ENCODE results near the gene WWP2. TPM values are rescaled to one million over a fixed set of nuclear protein-coding genes. Genes with fewer than 3 reads are reported as not detected.

WWP2 gene
- total RNA-seq, 6 donors from 2014 or later: 59.5 to 125 (median 82.3) TPM

- peaks cover 1 to 64% (median 42%) of the 10 kb centered on the region in 4 donors for H3K36me3 ChIP-seq
- ATAC-seq (ENCODE audit: low FRiP score in 2 of 2) (peak; percentile 30 to 82), DNase-seq (peak in 1 of 2 donors; percentile 65)
- WGBS, 2 donors: 68 to 77% methylated on average over 10 to 17 of the region's 17 CpGs
- peak overlapping the region in 1 of 4 donors; percentile 7 for H3K4me3 ChIP-seq
- H3K4me1 ChIP-seq: no peaks in the 10 kb centered on the region
- H3K27me3 ChIP-seq: no peaks in the 10 kb centered on the region
- H3K27ac ChIP-seq: peak overlapping the region in 2 of 4 donors; percentile 42 to 55
- no peaks in the 10 kb centered on the region for H3K9me3 ChIP-seq
- TF ChIP-seq CTCF (IDR thresholded peaks at IDR 0.05): no peak
- no peak for TF ChIP-seq POLR2A (IDR thresholded peaks at IDR 0.05)
- TF ChIP-seq POLR2AphosphoS5 (IDR thresholded peaks at IDR 0.05): no peak
- TF ChIP-seq EP300 (IDR thresholded peaks at IDR 0.05): no peak
These were observed 165.1 kb downstream of the WWP2 start for GRCh38 chr16:69927056-69927757.

- no peaks in the 10 kb centered on the region for H3K9me3 ChIP-seq
- TF ChIP-seq CTCF (IDR thresholded peaks at IDR 0.05): no peak
- no peak for TF ChIP-seq EP300 (IDR thresholded peaks at IDR 0.05)
- TF ChIP-seq POLR2AphosphoS5 (IDR thresholded peaks at IDR 0.05): no peak
- no peak for TF ChIP-seq POLR2A (IDR thresholded peaks at IDR 0.05)
- peaks cover 8 to 78% (median 56%) of the 10 kb centered on the region in 4 donors for H3K36me3 ChIP-seq
- DNase-seq (no peak), ATAC-seq (ENCODE audit: low FRiP score in 2 of 2) (no peak)
- no peaks in the 10 kb centered on the region for H3K27me3 ChIP-seq
- WGBS, 2 donors: 83 to 92% methylated on average over 9 to 10 of the region's 10 CpGs
- no peak overlapping the region for H3K27ac ChIP-seq
- no peak overlapping the region for H3K4me3 ChIP-seq
- H3K4me1 ChIP-seq: no peaks in the 10 kb centered on the region
These were observed 166.8 kb downstream of the WWP2 start for GRCh38 chr16:69928856-69929400.

GRCh38 chr16:69929480-69929879, 167.3 kb downstream of the WWP2 start:
- ATAC-seq (ENCODE audit: low FRiP score in 2 of 2): no peak
- Histone ChIP-seq H3K9me3 (no peaks in the 10 kb centered on the region), H3K4me1 (no peaks in the 10 kb centered on the region), H3K36me3 (peaks cover 8 to 82% (median 60%) of the 10 kb centered on the region in 4 donors), H3K27ac (no peak overlapping the region), H3K27me3 (no peaks in the 10 kb centered on the region), H3K4me3 (no peak overlapping the region)
- DNase-seq: peak in 1 of 2 donors; percentile 59
- TF ChIP-seq POLR2A (IDR thresholded peaks at IDR 0.05) (no peak), POLR2AphosphoS5 (IDR thresholded peaks at IDR 0.05) (no peak), EP300 (IDR thresholded peaks at IDR 0.05) (no peak), CTCF (IDR thresholded peaks at IDR 0.05) (no peak)
- 89 to 98% methylated on average over 9 of the region's 9 CpGs for WGBS, 2 donors

- Histone ChIP-seq H3K4me1 (no peaks in the 10 kb centered on the region), H3K27me3 (no peaks in the 10 kb centered on the region), H3K36me3 (peaks cover 15 to 86% (median 68%) of the 10 kb centered on the region in 4 donors), H3K27ac (no peak overlapping the region), H3K4me3 (no peak overlapping the region), H3K9me3 (no peaks in the 10 kb centered on the region)
- ATAC-seq (ENCODE audit: low FRiP score in 2 of 2) (peak; percentile 56 to 80), DNase-seq (peak in 1 of 2 donors; percentile 42)
- no peak for TF ChIP-seq POLR2A (IDR thresholded peaks at IDR 0.05)
- peak; percentile 49 to 74 (median 67) for TF ChIP-seq CTCF (IDR thresholded peaks at IDR 0.05)
- no peak for TF ChIP-seq EP300 (IDR thresholded peaks at IDR 0.05)
- 70 to 75% methylated on average over 10 to 12 of the region's 12 CpGs for WGBS, 2 donors
These were observed 168.1 kb downstream of the WWP2 start for GRCh38 chr16:69930117-69930776.

Measured in upper lobe of left lung (tissue), 6 donors.